CD4-positive, alpha-beta T cell treated with Interleukin-17A for 1 hour (primary cell): ENCODE results near the gene ZFHX2.

Source experiments
- DNase-seq: peaks from one replicate; pipeline ENCODE4 v3.0.0-alpha.2; 2020

Gene ZFHX2

GRCh38 chr14:23572524-23572828 lies 20.9 kb upstream of the ZFHX2 start:
- no peak for DNase-seq

GRCh38 chr14:23571701-23572523 lies 20.3 kb upstream of the ZFHX2 start:
- no peak for DNase-seq

- no peak for DNase-seq
These were observed 19.4 kb upstream of the ZFHX2 start for GRCh38 chr14:23570806-23571483.

GRCh38 chr14:23569443-23570151 lies 18.0 kb upstream of the ZFHX2 start:
- no peak for DNase-seq

GRCh38 chr14:23568600-23569331 lies 17.2 kb upstream of the ZFHX2 start:
- no peak for DNase-seq

GRCh38 chr14:23568021-23568599 lies 16.5 kb upstream of the ZFHX2 start:
- DNase-seq: no peak

- DNase-seq: peak; percentile 88
These were observed 15.8 kb upstream of the ZFHX2 start, which contains the start of gene AP1G2 for GRCh38 chr14:23567186-23568020. Gene AP1G2, minus strand, starts transcription at chr14:23567791. Its CDS starts 477 bp downstream, at chr14:23567314.

- no peak for DNase-seq
These were observed 15.2 kb upstream of the ZFHX2 start for GRCh38 chr14:23566778-23567185.

GRCh38 chr14:23566112-23566777 lies 14.7 kb upstream of the ZFHX2 start:
- no peak for DNase-seq

- no peak for DNase-seq
These were observed 14.1 kb upstream of the ZFHX2 start for GRCh38 chr14:23565626-23566025.

- DNase-seq: no peak
These were observed 13.3 kb upstream of the ZFHX2 start for GRCh38 chr14:23564876-23565275.

- DNase-seq: no peak
These were observed 12.7 kb upstream of the ZFHX2 start for GRCh38 chr14:23564181-23564812.

- DNase-seq: no peak
These were observed 12.1 kb upstream of the ZFHX2 start for GRCh38 chr14:23563473-23564180.

GRCh38 chr14:23562822-23563472 lies 11.4 kb upstream of the ZFHX2 start:
- peak; percentile 70 for DNase-seq

GRCh38 chr14:23561873-23562821 lies 10.6 kb upstream of the ZFHX2 start:
- no peak for DNase-seq

- no peak for DNase-seq
These were observed 9.7 kb upstream of the ZFHX2 start for GRCh38 chr14:23561259-23561658.

- no peak for DNase-seq
These were observed 8.5 kb upstream of the ZFHX2 start for GRCh38 chr14:23559926-23560520.
